SK-N-SH treated with all-trans-retinoic acid at 6 μM for 48 hours (cell line): Measurements from ENCODE around the gene SEL1L3.
A peak's percentile ranks its signal among the peaks of the same experiment; 100 is the strongest.

Experiments
- ATAC-seq: fragments of 200-7000 bp; cut with Tn5 transposase; 3 replicates; pipeline ENCODE4 v1.9.1; 2020; ENCODE audit warnings: mild to moderate bottlenecking, moderate library complexity
- ARNTL ChIP-seq: fragments of 450-650 bp; formaldehyde crosslinking; IDR thresholded peaks from 2 replicates; pipeline ENCODE4 v1.5.0; 2020; ENCODE audit warnings: low read depth, mild to moderate bottlenecking, moderate library complexity, borderline replicate concordance
- BACH2 ChIP-seq: fragments of 250-450 bp; sonication (Bioruptor Pico); IDR thresholded peaks from 2 replicates; pipeline ENCODE4 v1.9.0; 2021; ENCODE audit warnings: mild to moderate bottlenecking, borderline replicate concordance
- CREB5 ChIP-seq: fragments of 250-450 bp; sonication (Bioruptor Pico); IDR thresholded peaks from 2 replicates; pipeline ENCODE4 v1.5.1; 2020; ENCODE audit warnings: low read depth, mild to moderate bottlenecking, moderate library complexity
- CSDC2 ChIP-seq: fragments of 250-450 bp; sonication (Bioruptor Pico); IDR thresholded peaks from 2 replicates; pipeline ENCODE4 v1.5.0; 2020; ENCODE audit warnings: mild to moderate bottlenecking, moderate library complexity
- CSRNP3 ChIP-seq: fragments of 250-450 bp; sonication (Bioruptor Pico); IDR thresholded peaks from 2 replicates; pipeline ENCODE4 v1.5.1; 2021; ENCODE audit warnings: mild to moderate bottlenecking, moderate library complexity
- ESRRG ChIP-seq: fragments of 250-450 bp; sonication (Bioruptor Pico); IDR thresholded peaks from 2 replicates; pipeline ENCODE4 v1.6.1; 2021; ENCODE audit warnings: mild to moderate bottlenecking
- GLIS3 ChIP-seq: fragments of 250-450 bp; sonication (Bioruptor Pico); IDR thresholded peaks from 2 replicates; pipeline ENCODE4 v1.5.0; 2020; ENCODE audit warnings: mild to moderate bottlenecking, moderate library complexity
- ISL1 ChIP-seq: fragments of 250-450 bp; sonication (Bioruptor Pico); IDR thresholded peaks from 2 replicates; pipeline ENCODE4 v2.1.2; 2022; ENCODE audit warnings: mild to moderate bottlenecking, moderate library complexity
- OSR1 ChIP-seq: fragments of 250-450 bp; sonication (Bioruptor Pico); IDR thresholded peaks from 2 replicates; pipeline ENCODE4 v1.8.0; 2022; ENCODE audit warnings: moderate library complexity, mild to moderate bottlenecking, inconsistent platforms
- PATZ1 ChIP-seq: fragments of 250-450 bp; sonication (Bioruptor Pico); IDR thresholded peaks from 2 replicates; pipeline ENCODE4 v1.8.0; 2020; ENCODE audit warnings: mild to moderate bottlenecking, moderate library complexity, borderline replicate concordance
- POU6F1 ChIP-seq: fragments of 250-450 bp; sonication (Bioruptor Pico); IDR thresholded peaks from 2 replicates; pipeline ENCODE4 v1.8.0; 2021; ENCODE audit warnings: low read depth, mild to moderate bottlenecking, moderate library complexity, borderline replicate concordance
- PPARA ChIP-seq: fragments of 250-450 bp; sonication (Bioruptor Pico); IDR thresholded peaks from 2 replicates; pipeline ENCODE4 v1.5.0; 2020; ENCODE audit warnings: mild to moderate bottlenecking, borderline replicate concordance
- SNAI2 ChIP-seq: fragments of 250-450 bp; sonication (Bioruptor Pico); IDR thresholded peaks from 2 replicates; pipeline ENCODE4 v1.5.0; 2020; ENCODE audit warnings: mild to moderate bottlenecking, moderate library complexity
- TCF4 ChIP-seq: fragments of 250-450 bp; sonication (Bioruptor Pico); IDR thresholded peaks from 2 replicates; pipeline ENCODE4 v1.8.0; 2021; ENCODE audit warnings: mild to moderate bottlenecking, moderate library complexity, borderline replicate concordance
- TOX ChIP-seq: fragments of 250-450 bp; sonication (Bioruptor Pico); IDR thresholded peaks from 2 replicates; pipeline ENCODE4 v1.8.0; 2021; ENCODE audit warnings: mild to moderate bottlenecking, moderate library complexity, borderline replicate concordance
- TSHZ2 ChIP-seq: fragments of 250-450 bp; sonication (Bioruptor Pico); IDR thresholded peaks from 2 replicates; pipeline ENCODE4 v1.5.0; 2020; ENCODE audit warnings: mild to moderate bottlenecking, moderate library complexity
- ZFP3 ChIP-seq: fragments of 250-450 bp; sonication (Bioruptor Pico); IDR thresholded peaks from 2 replicates; pipeline ENCODE4 v1.5.0; 2020; ENCODE audit warnings: mild to moderate bottlenecking, moderate library complexity
- ZFP30 ChIP-seq: fragments of 450-650 bp; formaldehyde crosslinking; IDR thresholded peaks from 2 replicates; pipeline ENCODE4 v1.5.0; 2022; ENCODE audit warnings: mild to moderate bottlenecking, moderate library complexity
- ZNF565 ChIP-seq: fragments of 450-650 bp; formaldehyde crosslinking; conservative IDR thresholded peaks from 2 replicates; pipeline ENCODE4 v1.5.0; 2020; ENCODE audit warnings: low read depth, mild to moderate bottlenecking, moderate library complexity
- ZNF70 ChIP-seq: fragments of 450-650 bp; formaldehyde crosslinking; IDR thresholded peaks from 2 replicates; pipeline ENCODE4 v1.5.0; 2020; ENCODE audit warnings: mild to moderate bottlenecking, moderate library complexity
- ZNF8 ChIP-seq: fragments of 450-650 bp; formaldehyde crosslinking; IDR thresholded peaks from 2 replicates; pipeline ENCODE4 v1.5.0; 2020; ENCODE audit warnings: mild to moderate bottlenecking, moderate library complexity

The SEL1L3 gene

GRCh38 chr4:25815586-25815985 lies 47.2 kb downstream of the SEL1L3 start:
- TF ChIP-seq ZNF8 (CRISPR knock-in tag): no peak
- no peak for TF ChIP-seq TSHZ2 (CRISPR knock-in tag)
- no peak for TF ChIP-seq ZNF565 (CRISPR knock-in tag)
- no peak for TF ChIP-seq CREB5 (CRISPR knock-in tag)
- TF ChIP-seq POU6F1 (CRISPR knock-in tag): no peak
- no peak for TF ChIP-seq OSR1 (CRISPR knock-in tag)
- no peak for TF ChIP-seq CSDC2 (CRISPR knock-in tag)
- no peak for TF ChIP-seq CSRNP3 (CRISPR knock-in tag)
- no peak for TF ChIP-seq GLIS3
- TF ChIP-seq TOX (CRISPR knock-in tag): no peak
- TF ChIP-seq BACH2 (CRISPR knock-in tag): no peak
- TF ChIP-seq PPARA (CRISPR knock-in tag): no peak
- no peak for TF ChIP-seq ZFP30 (CRISPR knock-in tag)
- no peak for TF ChIP-seq ZFP3 (CRISPR knock-in tag)
- TF ChIP-seq ESRRG: no peak
- TF ChIP-seq ZNF70: no peak
- TF ChIP-seq PATZ1: no peak
- no peak for TF ChIP-seq ISL1
- no peak for ATAC-seq

- TF ChIP-seq ESRRG: no peak
- TF ChIP-seq ISL1: peak; percentile 77
- no peak for TF ChIP-seq ZFP3 (CRISPR knock-in tag)
- ATAC-seq: peak; percentile 81
These were observed 48.3 kb downstream of the SEL1L3 start for GRCh38 chr4:25814301-25815136.

- peak; percentile 55 for ATAC-seq
- TF ChIP-seq BACH2 (CRISPR knock-in tag): no peak
- no peak for TF ChIP-seq CSDC2 (CRISPR knock-in tag)
- peak; percentile 68 for TF ChIP-seq ISL1
- TF ChIP-seq ZNF8 (CRISPR knock-in tag): no peak
- TF ChIP-seq ZNF70: 0 out of 2 replicates have a peak, but pooled peaks have one; percentile 37
- no peak for TF ChIP-seq ARNTL (CRISPR knock-in tag)
- no peak for TF ChIP-seq TSHZ2 (CRISPR knock-in tag)
- TF ChIP-seq ESRRG: no peak
- TF ChIP-seq TCF4 (CRISPR knock-in tag): no peak
- TF ChIP-seq ZFP3 (CRISPR knock-in tag): no peak
- peak; percentile 49; the same call in 1 of the 2 replicates for TF ChIP-seq CREB5 (CRISPR knock-in tag)
- TF ChIP-seq SNAI2 (CRISPR knock-in tag): no peak
These were observed 49.2 kb downstream of the SEL1L3 start for GRCh38 chr4:25813448-25814106.
